SK-N-SH (cell line): ENCODE results near the gene MAP6D1. TPM values are rescaled to one million over a fixed set of nuclear protein-coding genes. Genes with fewer than 3 reads are reported as not detected.

Experiments
- CTCF ChIA-PET: fragments of 300-600, 350-600 bp; formaldehyde crosslinking; extraction: SDS; loops from one replicate; lab custom pipeline; 2021; lab: Yijun Ruan, JAX
- POLR2A ChIA-PET: fragments of 350-600 bp; sonication (Branson Sonifier 250); formaldehyde crosslinking; extraction: SDS; loops from one replicate; lab custom pipeline; 2020; ENCODE audit warnings: antibody characterized with exemption, inconsistent platforms; lab: Yijun Ruan, JAX
- DNase-seq: peaks from one replicate; pipeline ENCODE4 v3.0.0; 2012
- H2AFZ ChIP-seq: fragments of 200-600 bp; sonication (generic); 2 replicates; pipeline ENCODE4 v1.8.1; 2016; ENCODE audit warnings: antibody characterized with exemption, mild to moderate bottlenecking, low read depth
- H3F3A ChIP-seq: fragments of 200-600 bp; sonication (generic); replicated peaks from 2 replicates; pipeline ENCODE3; 2016; ENCODE audit warnings: antibody characterized with exemption, mild to moderate bottlenecking; ENCODE audit not compliant: insufficient read depth
- H3K27ac ChIP-seq, 2 experiments: fragments of 200-500 bp in 1 of 2; fragments of 200-600 bp in 1 of 2; sonication (Bioruptor generic) in 1 of 2; sonication (generic), shearing (Covaris generic) in 1 of 2; 2 replicates each; pipeline versions ENCODE4 v1.5.1 to v1.6.1; 2014 to 2016; ENCODE audit warnings: low read depth in 2 of 2, inconsistent platforms in 1 of 2, low read length in 1 of 2, mild to moderate bottlenecking in 1 of 2, mixed read lengths in 1 of 2
- H3K27me3 ChIP-seq: fragments of 200-600 bp; sonication (generic), shearing (Covaris generic); 2 replicates; pipeline ENCODE4 v1.6.1; 2016; ENCODE audit warnings: mixed run types; ENCODE audit not compliant: insufficient read depth
- H3K36me3 ChIP-seq, 2 experiments: fragments of 200-500 bp in 1 of 2; fragments of 200-600 bp in 1 of 2; sonication (Bioruptor generic) in 1 of 2; sonication (generic) in 1 of 2; replicated peaks in 1 of 2; 2 replicates each; pipeline versions ENCODE3 to v1.5.1; 2014 to 2016; ENCODE audit warnings: low read length in 1 of 2, mild to moderate bottlenecking in 1 of 2; ENCODE audit not compliant: insufficient read depth in 2 of 2, control insufficient read depth in 1 of 2
- H3K4me1 ChIP-seq, 2 experiments: fragments of 200-500 bp in 1 of 2; fragments of 200-600 bp in 1 of 2; sonication (Bioruptor generic) in 1 of 2; sonication (generic), shearing (Covaris generic) in 1 of 2; 2 replicates each; pipeline versions ENCODE4 v1.5.1 to v1.6.1; 2014 to 2016; ENCODE audit warnings: low read depth in 1 of 2, low read length in 1 of 2, mixed run types in 1 of 2; ENCODE audit not compliant: insufficient read depth in 2 of 2, control insufficient read depth in 1 of 2
- H3K4me2 ChIP-seq: fragments of 200-600 bp; sonication (generic), shearing (Covaris generic); 2 replicates; pipeline ENCODE4 v1.6.1; 2017; ENCODE audit warnings: mixed run types
- H3K4me3 ChIP-seq, 2 experiments: fragments of 200-500 bp in 1 of 2; fragments of 200-600 bp in 1 of 2; sonication (Bioruptor generic) in 1 of 2; sonication (generic), shearing (Covaris generic) in 1 of 2; 2 replicates each; pipeline versions ENCODE4 v1.5.1 to v1.8.1; 2014 to 2016; ENCODE audit warnings: low read depth in 2 of 2, inconsistent platforms in 1 of 2, low read length in 1 of 2, mild to moderate bottlenecking in 1 of 2, mixed read lengths in 1 of 2, moderate library complexity in 1 of 2
- H3K79me2 ChIP-seq: fragments of 200-600 bp; sonication (generic); 2 replicates; pipeline ENCODE4 v1.8.1; 2017; ENCODE audit warnings: mild to moderate bottlenecking; ENCODE audit not compliant: insufficient read depth
- H3K9ac ChIP-seq: fragments of 200-600 bp; sonication (generic); 2 replicates; pipeline ENCODE4 v1.6.1; 2017; ENCODE audit warnings: mixed run types
- H3K9me2 ChIP-seq: fragments of 200-600 bp; sonication (generic); 2 replicates; pipeline ENCODE4 v1.6.1; 2017; ENCODE audit warnings: mixed run types
- H3K9me3 ChIP-seq: fragments of 200-600 bp; sonication (generic); 2 replicates; pipeline ENCODE4 v1.6.1; 2017; ENCODE audit warnings: mixed run types, mild to moderate bottlenecking, moderate library complexity
- H4K20me1 ChIP-seq: fragments of 200-600 bp; sonication (generic); 2 replicates; pipeline ENCODE4 v1.6.1; 2017; ENCODE audit warnings: mild to moderate bottlenecking, mixed run types; ENCODE audit not compliant: insufficient read depth
- CHD2 ChIP-seq: fragments of 150-350 bp; IDR thresholded peaks from 2 replicates; pipeline ENCODE4 v1.6.1; 2018; ENCODE audit warnings: low read length; ENCODE audit not compliant: partially characterized antibody
- CTCF ChIP-seq: fragments of 200-600 bp; sonication (generic); IDR thresholded peaks from 2 replicates; pipeline ENCODE4 v1.6.1; 2017; ENCODE audit warnings: antibody characterized with exemption, mild to moderate bottlenecking, moderate library complexity
- FOSL2 ChIP-seq: IDR thresholded peaks from 2 replicates; pipeline ENCODE4 v1.4.0; 2012; ENCODE audit warnings: low read depth, mild to moderate bottlenecking, moderate library complexity, borderline replicate concordance
- JUND ChIP-seq: IDR thresholded peaks from 2 replicates; pipeline ENCODE4 v1.4.0; 2012
- MEF2A ChIP-seq: IDR thresholded peaks from 2 replicates; pipeline ENCODE4 v1.4.0; 2012; ENCODE audit warnings: low read depth, borderline replicate concordance
- NFIC ChIP-seq: IDR thresholded peaks from 2 replicates; pipeline ENCODE4 v1.4.0; 2012; ENCODE audit warnings: borderline replicate concordance
- NRF1 ChIP-seq: IDR thresholded peaks from 2 replicates; pipeline ENCODE4 v1.6.1; 2012; ENCODE audit warnings: low read depth, mild to moderate bottlenecking, low read length
- POLR2AphosphoS5 ChIP-seq: IDR thresholded peaks from 2 replicates; pipeline ENCODE4 v1.6.1; 2012; ENCODE audit warnings: low read depth, low read length
- RAD21 ChIP-seq: IDR thresholded peaks from 2 replicates; pipeline ENCODE4 v1.6.1; 2012; ENCODE audit warnings: mild to moderate bottlenecking, low read length
- RFX5 ChIP-seq: IDR thresholded peaks from 2 replicates; pipeline ENCODE4 v1.6.1; 2012; ENCODE audit warnings: mild to moderate bottlenecking, improper control_type of control experiment, low read length
- RXRA ChIP-seq: IDR thresholded peaks from 2 replicates; pipeline ENCODE4 v1.4.0; 2012; ENCODE audit warnings: low read depth, mild to moderate bottlenecking, borderline replicate concordance
- TAF1 ChIP-seq: IDR thresholded peaks from 2 replicates; pipeline ENCODE4 v1.6.1; 2012; ENCODE audit warnings: low read depth, mild to moderate bottlenecking, low read length, moderate library complexity, borderline replicate concordance
- TCF12 ChIP-seq: IDR thresholded peaks from 2 replicates; pipeline ENCODE4 v1.4.0; 2012
- TEAD4 ChIP-seq: IDR thresholded peaks from 2 replicates; pipeline ENCODE4 v1.4.0; 2012; ENCODE audit warnings: mild to moderate bottlenecking, borderline replicate concordance; ENCODE audit not compliant: insufficient read depth
- WGBS: methylation state at CpG from one replicate; pipeline ENCODE4 v1.1.6; 2017; ENCODE audit warnings: low lambda C conversion rate; 5-methylcytosine and 5-hydroxymethylcytosine counted together
- polyA plus RNA-seq, 3 experiments: library from polyadenylated mRNA; depleted of rRNA; stranded (reverse); fragments of >200 nt; gene quantifications; 2 replicates each; pipeline ENCODE4 v1.2.3, GENCODE V29; 2012
- TF ChIP-seq, protein P1 (sequence below): IDR thresholded peaks from 2 replicates; pipeline ENCODE4 v1.4.0; 2012; ENCODE audit warnings: low read depth, borderline replicate concordance
- TF ChIP-seq, protein P2 (sequence below): IDR thresholded peaks from 2 replicates; pipeline ENCODE4 v1.4.0; 2012; ENCODE audit warnings: low read depth, borderline replicate concordance

Gene MAP6D1
- polyA plus RNA-seq, 1 of the 3 experiments (the other 2 are of a cell fraction): 2.6 TPM

GRCh38 chr3:183823963-183824362, 1.4 kb downstream of the MAP6D1 start:
- H3K9me3 ChIP-seq: no peaks in the 10 kb centered on the region

DNA sequence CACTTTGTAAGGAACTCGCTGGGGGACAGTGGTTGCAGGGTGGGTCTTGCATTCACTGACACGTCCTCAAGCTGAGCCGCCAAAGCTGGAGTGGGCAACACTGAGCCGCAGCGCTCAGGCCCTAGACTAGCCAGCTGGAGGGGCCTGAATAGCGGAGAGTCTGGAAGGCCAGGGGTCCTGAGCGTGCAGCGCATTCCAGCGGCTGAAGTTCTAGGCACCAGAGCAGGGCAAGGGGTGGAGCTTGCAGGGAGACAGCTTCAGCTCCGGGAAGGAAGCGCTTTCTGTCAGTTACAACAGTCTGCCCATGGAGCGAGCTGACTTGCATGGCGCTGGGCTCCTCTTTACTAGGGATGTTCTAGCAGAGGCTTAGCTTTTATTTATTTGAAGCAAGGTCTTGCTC, 2.7 kb downstream of the MAP6D1 start:
- H3K27me3 ChIP-seq: no peaks in the 10 kb centered on the region
- H4K20me1 ChIP-seq: 0 out of 2 replicates have a peak, but pooled peaks cover 3% of the 10 kb centered on the region
- H3K36me3 ChIP-seq: no peaks in the 10 kb centered on the region
- peaks cover 11% of the 10 kb centered on the region for H3F3A ChIP-seq
- H3K4me3 ChIP-seq: no peak overlapping the region
- H3K4me2 ChIP-seq: no peak overlapping the region
- H3K9ac ChIP-seq: no peak overlapping the region
- no peaks in the 10 kb centered on the region for H3K9me3 ChIP-seq
- no peaks in the 10 kb centered on the region for H3K9me2 ChIP-seq
- no peak for DNase-seq
- H3K27ac ChIP-seq: no peak overlapping the region
- WGBS: 99% methylated on average over 10 of the region's 13 CpGs
- peaks cover 0 to 17% of the 10 kb centered on the region in 2 experiments; a peak in 2 of 4 replicates for H3K4me1 ChIP-seq
- H3K79me2 ChIP-seq: no peaks in the 10 kb centered on the region
- TF ChIP-seq POLR2AphosphoS5 (no peak), RXRA (no peak), RFX5 (no peak), TAF1 (no peak), TEAD4 (no peak), CHD2 (no peak), FOSL2 (no peak), RAD21 (no peak)
- TF ChIP-seq, all 33 proteins: peak for 0
- H2AFZ ChIP-seq: no peak overlapping the region
- CTCF ChIA-PET: interaction anchor here (1.4 to 1.6 kb wide), 2 partner anchors 22 to 55 kb away, joined by 3 to 4 read pairs; no protein-coding TSS in a partner anchor
- POLR2A ChIA-PET: no interaction called here

More at GRCh38 chr3:183823963-183824362, 1.4 kb downstream of the MAP6D1 start:
- Histone ChIP-seq H3K9ac (peak overlapping the region; percentile 41; the same call in 1 of the 2 replicates), H3K36me3 (peaks cover 0 to 7% of the 10 kb centered on the region in 2 experiments), H4K20me1 (0 out of 2 replicates have a peak, but pooled peaks cover 3% of the 10 kb centered on the region), H3K27me3 (no peaks in the 10 kb centered on the region), H3K4me2 (peak overlapping the region; percentile 82), H3K4me1 (peaks cover 0 to 22% of the 10 kb centered on the region in 2 experiments; a peak in 2 of 4 replicates), H3F3A (peaks cover 11% of the 10 kb centered on the region), H2AFZ (no peak overlapping the region), H3K9me2 (no peaks in the 10 kb centered on the region), H3K4me3 (peak overlapping the region; percentile 61; a peak in 2 of 4 replicates), H3K79me2 (no peaks in the 10 kb centered on the region), H3K27ac (no peak overlapping the region)
- DNase-seq: no peak
- TF ChIP-seq RAD21 (peak; percentile 15; the same call in 1 of the 2 replicates), JUND (no peak)
- 93% methylated on average over 5 of the region's 5 CpGs for WGBS
- ChIA-PET CTCF (interaction anchor here (1.2 to 3.2 kb wide), 4 partner anchors 8 to 57 kb away, joined by 3 to 14 read pairs (median 6); no protein-coding TSS in a partner anchor), POLR2A (interaction anchor here (2.7 kb wide), 1 partner anchor 61 kb away, joined by 9 read pairs; the partner anchor contains the start of gene PARL)

GRCh38 chr3:183819831-183820230, 5.5 kb downstream of the MAP6D1 start:
- WGBS: 81% methylated on average over 4 of the region's 6 CpGs
- no peak overlapping the region for H3K4me2 ChIP-seq
- H3K9me3 ChIP-seq: no peaks in the 10 kb centered on the region
- DNase-seq: no peak
- H3K9me2 ChIP-seq: no peaks in the 10 kb centered on the region
- no peaks in the 10 kb centered on the region for H4K20me1 ChIP-seq
- H3K9ac ChIP-seq: no peak overlapping the region
- ChIA-PET POLR2A (no interaction called here), CTCF (no interaction called here)
- peaks cover 0 to 5% of the 10 kb centered on the region in 2 experiments for H3K36me3 ChIP-seq
- no peaks in the 10 kb centered on the region for H3F3A ChIP-seq
- H3K27me3 ChIP-seq: no peaks in the 10 kb centered on the region
- no peak overlapping the region for H3K4me3 ChIP-seq
- H3K27ac ChIP-seq: no peak overlapping the region
- no peaks in the 10 kb centered on the region for H3K79me2 ChIP-seq
- H2AFZ ChIP-seq: no peak overlapping the region
- TF ChIP-seq, protein P1, sequence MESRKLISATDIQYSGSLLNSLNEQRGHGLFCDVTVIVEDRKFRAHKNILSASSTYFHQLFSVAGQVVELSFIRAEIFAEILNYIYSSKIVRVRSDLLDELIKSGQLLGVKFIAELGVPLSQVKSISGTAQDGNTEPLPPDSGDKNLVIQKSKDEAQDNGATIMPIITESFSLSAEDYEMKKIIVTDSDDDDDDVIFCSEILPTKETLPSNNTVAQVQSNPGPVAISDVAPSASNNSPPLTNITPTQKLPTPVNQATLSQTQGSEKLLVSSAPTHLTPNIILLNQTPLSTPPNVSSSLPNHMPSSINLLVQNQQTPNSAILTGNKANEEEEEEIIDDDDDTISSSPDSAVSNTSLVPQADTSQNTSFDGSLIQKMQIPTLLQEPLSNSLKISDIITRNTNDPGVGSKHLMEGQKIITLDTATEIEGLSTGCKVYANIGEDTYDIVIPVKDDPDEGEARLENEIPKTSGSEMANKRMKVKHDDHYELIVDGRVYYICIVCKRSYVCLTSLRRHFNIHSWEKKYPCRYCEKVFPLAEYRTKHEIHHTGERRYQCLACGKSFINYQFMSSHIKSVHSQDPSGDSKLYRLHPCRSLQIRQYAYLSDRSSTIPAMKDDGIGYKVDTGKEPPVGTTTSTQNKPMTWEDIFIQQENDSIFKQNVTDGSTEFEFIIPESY: no peak
- TF ChIP-seq TCF12: no peak
- TF ChIP-seq NRF1: no peak
- TF ChIP-seq MEF2A: no peak
- no peak for TF ChIP-seq CTCF
- no peak for TF ChIP-seq NFIC
- TF ChIP-seq, protein P2, sequence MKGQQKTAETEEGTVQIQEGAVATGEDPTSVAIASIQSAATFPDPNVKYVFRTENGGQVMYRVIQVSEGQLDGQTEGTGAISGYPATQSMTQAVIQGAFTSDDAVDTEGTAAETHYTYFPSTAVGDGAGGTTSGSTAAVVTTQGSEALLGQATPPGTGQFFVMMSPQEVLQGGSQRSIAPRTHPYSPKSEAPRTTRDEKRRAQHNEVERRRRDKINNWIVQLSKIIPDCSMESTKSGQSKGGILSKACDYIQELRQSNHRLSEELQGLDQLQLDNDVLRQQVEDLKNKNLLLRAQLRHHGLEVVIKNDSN: no peak
- peaks cover 0 to 5% of the 10 kb centered on the region in 2 experiments; a peak in 1 of 4 replicates for H3K4me1 ChIP-seq
